Measurements from ENCODE around the gene MPRIP.

Gene MPRIP

DNA sequence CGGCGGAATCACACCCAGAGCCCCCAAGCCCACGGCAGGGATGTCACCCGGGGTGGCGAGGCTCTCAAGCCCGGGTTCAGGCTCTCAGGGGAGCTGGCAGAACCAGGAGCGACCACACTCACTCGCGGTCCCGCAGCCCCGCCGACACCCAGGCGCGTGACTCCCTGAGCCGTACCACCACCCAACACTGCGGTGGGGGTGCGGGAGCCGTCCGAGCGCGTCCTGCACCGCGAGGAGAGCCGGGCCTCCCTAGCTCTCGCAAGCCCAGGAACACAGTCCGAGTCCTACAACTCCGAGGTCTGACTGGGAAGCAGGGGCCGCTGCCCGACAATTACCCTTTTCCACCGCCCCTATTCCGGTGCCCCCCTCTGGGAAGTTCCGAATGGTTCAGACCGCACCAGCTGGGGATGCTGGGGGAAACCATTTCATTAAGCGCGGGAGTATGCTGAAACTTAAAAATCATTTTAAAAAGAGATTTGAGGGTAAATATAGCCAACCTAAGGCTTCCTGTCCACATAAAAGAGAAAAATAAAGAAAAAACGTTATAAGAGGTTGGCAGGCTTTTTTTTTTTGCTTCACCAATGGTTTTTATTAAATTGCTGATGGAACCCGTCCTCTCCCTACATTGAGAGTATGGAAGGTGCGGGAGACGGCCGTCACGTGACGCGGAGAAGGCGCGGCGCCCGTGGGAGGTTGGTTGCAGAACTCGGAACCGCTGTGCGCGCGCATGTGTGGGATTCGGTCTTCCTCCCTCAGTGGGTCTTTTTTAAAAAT, 195.0 kb downstream of the MPRIP start, which contains the start of gene FLCN:
Gene FLCN (minus strand): TSS at position 143 of the 774 bp plus-strand sequence. CDS start 9,031 bp downstream, outside the sequence.
- peak; percentile 91 for DNase-seq (ENCODE audit: low spot score)

DNA sequence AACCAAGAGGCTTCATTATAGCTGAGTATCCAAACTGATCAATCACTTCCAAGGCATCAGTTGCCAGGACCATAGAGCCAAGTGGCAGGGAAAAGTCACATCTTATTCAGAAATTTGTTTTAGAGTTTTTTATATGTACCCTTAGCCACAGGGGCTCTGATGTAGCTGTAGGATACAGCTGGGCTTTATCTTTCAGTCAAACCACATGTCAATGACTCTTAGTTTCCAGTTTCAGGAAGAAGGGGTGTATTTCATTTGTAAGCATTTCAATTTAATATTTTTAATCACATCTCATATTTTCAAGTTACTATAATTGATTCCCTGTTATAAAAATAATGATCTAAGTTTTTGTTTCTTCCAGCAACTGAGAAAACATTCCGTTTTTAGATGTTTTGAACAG, 197.6 kb downstream of the MPRIP start:
- DNase-seq (ENCODE audit: low spot score) = no peak

- no peak for DNase-seq (ENCODE audit: low spot score)
Observed at GRCh38 chr17:17241656-17242055, 199.4 kb downstream of the MPRIP start.

GRCh38 chr17:17242246-17242645, 200.0 kb downstream of the MPRIP start:
- DNase-seq (ENCODE audit: low spot score) = no peak

Measured in hepatic stellate cell (primary cell).